ENCODE results near the gene MVP. TPM values are rescaled to one million over a fixed set of nuclear protein-coding genes. Genes with fewer than 3 reads are reported as not detected.

MVP gene
- total and polyA plus RNA-seq, 2 donors (not counting 1 experiment from before 2014, with no cell fraction given) = 109 to 121 TPM

- TF ChIP-seq EZH2 (IDR thresholded peaks at IDR 0.05; ENCODE audit: borderline replicate concordance, insufficient read depth, low read depth, low read length, poor library complexity, severe bottlenecking) = no peak
- TF ChIP-seq CTCF (IDR thresholded peaks at IDR 0.05) = no peak
- CTCF ChIA-PET = interaction anchor here (0.8 kb wide), 1 partner anchor 14 kb away, joined by 3 read pairs; no protein-coding TSS in a partner anchor
- H3K27me3 Mint-ChIP-seq = no peaks in the 10 kb centered on the region
- Histone ChIP-seq H3K9ac (ENCODE audit: low read length) (no peak overlapping the region), H3K79me2 (ENCODE audit: control insufficient read depth, insufficient read depth, low read length) (peaks cover 19% of the 10 kb centered on the region), H3K4me2 (replicated peaks; ENCODE audit: low read depth, low read length, poor library complexity, severe bottlenecking) (no peak overlapping the region), H3K27ac (ENCODE audit: low read length in 2 of 2) (no peak overlapping the region), H3K27me3 (replicated peaks in 1 of 4; ENCODE audit: control extremely low read depth in 1 of 4, control insufficient read depth in 3 of 4, insufficient read depth in 4 of 4, low read length in 3 of 4) (no peaks in the 10 kb centered on the region), H3K4me3 (ENCODE audit: control extremely low read depth in 1 of 5, extremely low read depth in 1 of 5, insufficient read depth in 1 of 5, low read depth in 2 of 5, low read length in 4 of 5) (no peak overlapping the region), H3K4me1 (ENCODE audit: control insufficient read depth in 2 of 2, insufficient read depth in 2 of 2, low read length in 2 of 2) (no peaks in the 10 kb centered on the region), H3K9me3 (ENCODE audit: control extremely low read depth in 1 of 3, control insufficient read depth in 2 of 3, insufficient read depth in 1 of 3, low read length in 2 of 3) (no peaks in the 10 kb centered on the region), H4K20me1 (ENCODE audit: control insufficient read depth, insufficient read depth, low read length, poor library complexity, severe bottlenecking) (peaks cover 27% of the 10 kb centered on the region), H2AFZ (ENCODE audit: insufficient read depth, low read depth, low read length, poor library complexity, severe bottlenecking) (no peak overlapping the region), H3K36me3 (replicated peaks in 1 of 2; ENCODE audit: control extremely low read depth in 1 of 2, control insufficient read depth in 1 of 2, extremely low read depth in 1 of 2, insufficient read depth in 2 of 2, low read length in 1 of 2) (peaks cover 4 to 61% of the 10 kb centered on the region in 2 experiments)
- POLR2A ChIA-PET = interaction anchor here (0.6 kb wide), 1 partner anchor 77 kb away, joined by 4 read pairs; no protein-coding TSS in a partner anchor
- H3K4me1 Mint-ChIP-seq = no peaks in the 10 kb centered on the region
- no peak overlapping the region for H3K27ac Mint-ChIP-seq
- WGBS (ENCODE audit: insufficient coverage) = 93% methylated on average over 4 of the region's 5 CpGs
- DNase-seq (no peak), ATAC-seq (ENCODE audit: low read depth) (no peak)
- H3K4me3 Mint-ChIP-seq = no peak overlapping the region
- no peaks in the 10 kb centered on the region for H3K9me3 Mint-ChIP-seq (ENCODE audit: insufficient read depth)
- intact Hi-C loops (cut with micrococcal nuclease) = no loop called here
Observed at GRCh38 chr16:29834079-29834478, 13.8 kb downstream of the MVP start.

- ATAC-seq (ENCODE audit: low read depth) = no peak
- intact Hi-C loops (cut with micrococcal nuclease) = no loop called here
- Histone ChIP-seq H3K27ac (ENCODE audit: low read length in 2 of 2) (no peak overlapping the region), H2AFZ (ENCODE audit: insufficient read depth, low read depth, low read length, poor library complexity, severe bottlenecking) (no peak overlapping the region), H4K20me1 (ENCODE audit: control insufficient read depth, insufficient read depth, low read length, poor library complexity, severe bottlenecking) (peaks cover 8% of the 10 kb centered on the region), H3K4me2 (replicated peaks; ENCODE audit: low read depth, low read length, poor library complexity, severe bottlenecking) (no peak overlapping the region), H3K9me3 (ENCODE audit: control extremely low read depth in 1 of 3, control insufficient read depth in 2 of 3, insufficient read depth in 1 of 3, low read length in 2 of 3) (no peaks in the 10 kb centered on the region), H3K9ac (ENCODE audit: low read length) (no peak overlapping the region), H3K36me3 (replicated peaks in 1 of 2; ENCODE audit: control extremely low read depth in 1 of 2, control insufficient read depth in 1 of 2, extremely low read depth in 1 of 2, insufficient read depth in 2 of 2, low read length in 1 of 2) (peaks cover 4 to 65% of the 10 kb centered on the region in 2 experiments), H3K79me2 (ENCODE audit: control insufficient read depth, insufficient read depth, low read length) (peaks cover under 1% of the 10 kb centered on the region), H3K4me1 (ENCODE audit: control insufficient read depth in 2 of 2, insufficient read depth in 2 of 2, low read length in 2 of 2) (no peaks in the 10 kb centered on the region), H3K4me3 (ENCODE audit: control extremely low read depth in 1 of 5, extremely low read depth in 1 of 5, insufficient read depth in 1 of 5, low read depth in 2 of 5, low read length in 4 of 5) (no peak overlapping the region), H3K27me3 (replicated peaks in 1 of 4; ENCODE audit: control extremely low read depth in 1 of 4, control insufficient read depth in 3 of 4, insufficient read depth in 4 of 4, low read length in 3 of 4) (no peaks in the 10 kb centered on the region)
- no peaks in the 10 kb centered on the region for H3K27me3 Mint-ChIP-seq
- no peak for DNase-seq
- ChIA-PET POLR2A (interaction anchor here (0.7 kb wide), 1 partner anchor 16 kb away, joined by 4 read pairs; the partner anchor contains the start of gene MVP), CTCF (interaction anchor here (0.7 kb wide), 1 partner anchor 9 kb away, joined by 3 read pairs; no protein-coding TSS in a partner anchor)
- no peak overlapping the region for H3K4me3 Mint-ChIP-seq
- no peak overlapping the region for H3K27ac Mint-ChIP-seq
- TF ChIP-seq EZH2 (IDR thresholded peaks at IDR 0.05; ENCODE audit: borderline replicate concordance, insufficient read depth, low read depth, low read length, poor library complexity, severe bottlenecking) (no peak), CTCF (IDR thresholded peaks at IDR 0.05) (no peak)
- no peaks in the 10 kb centered on the region for H3K9me3 Mint-ChIP-seq (ENCODE audit: insufficient read depth)
- no peaks in the 10 kb centered on the region for H3K4me1 Mint-ChIP-seq
- 87% methylated on average over 6 of the region's 7 CpGs for WGBS (ENCODE audit: insufficient coverage)
Observed at GRCh38 chr16:29835926-29836325, 15.7 kb downstream of the MVP start.

All from B cell (primary cell).